ENCODE data around the gene HDAC5.

GRCh38 chr17:44037471-44037870 lies 86.0 kb downstream of the HDAC5 start:
- TF ChIP-seq CTCF (IDR thresholded peaks at IDR 0.05; ENCODE audit: low read length) (no peak), EZH2 (IDR thresholded peaks at IDR 0.05; ENCODE audit: borderline replicate concordance, low read length) (no peak)

All from OCI-LY1 (cell line).